Spleen (tissue), 3 donors: ENCODE results near the gene CRACDL.

Experiments used
- POLR2A ChIP-seq, 3 donors: fragments of 450-650 bp; IDR thresholded peaks; one replicate each; pipeline ENCODE4 v1.5.1; 2017; ENCODE audit warnings: antibody characterized with exemption in 3 of 3, mild to moderate bottlenecking in 1 of 3
- POLR2AphosphoS5 ChIP-seq, 3 donors: sonication (generic); formaldehyde crosslinking; IDR thresholded peaks; one replicate each; pipeline ENCODE4 v1.5.1; 2017; ENCODE audit warnings: antibody characterized with exemption in 3 of 3

GRCh38 chr2:98816281-98816680, 119.7 kb downstream of the CRACDL start:
- no peak for TF ChIP-seq POLR2A (IDR thresholded peaks at IDR 0.05)
- no peak for TF ChIP-seq POLR2AphosphoS5 (IDR thresholded peaks at IDR 0.05)
